ENCODE data around the gene TBCCD1.
A peak's percentile ranks its signal among the peaks of the same experiment; 100 is the strongest.
"Not testable (repeated sequence)": the region's sequence is repeated elsewhere in the genome, so short reads cannot be mapped to it uniquely, and the experiment has no call there.

Gene TBCCD1

GRCh38 chr3:186552408-186553031, 14.6 kb downstream of the TBCCD1 start:
- DNase-seq (ENCODE audit: low read depth in 3 of 3, low spot score in 1 of 3), result no peak

GRCh38 chr3:186551387-186551786, 15.8 kb downstream of the TBCCD1 start:
- no peak for DNase-seq (ENCODE audit: low read depth in 3 of 3, low spot score in 1 of 3)

- DNase-seq (ENCODE audit: low read depth in 3 of 3, low spot score in 1 of 3), result no peak
Observed at GRCh38 chr3:186549497-186549896, 17.6 kb downstream of the TBCCD1 start.

- no peak for DNase-seq (ENCODE audit: low read depth in 3 of 3, low spot score in 1 of 3)
Observed at GRCh38 chr3:186544281-186544680, 22.9 kb downstream of the TBCCD1 start, which contains the start of gene CRYGS. Gene CRYGS (minus strand): TSS chr3:186544380. CDS start chr3:186544326, 54 bp downstream.

GRCh38 chr3:186540835-186541226, 26.3 kb downstream of the TBCCD1 start:
- DNase-seq (ENCODE audit: low read depth in 3 of 3, low spot score in 1 of 3), result no peak

- DNase-seq (ENCODE audit: low read depth in 3 of 3, low spot score in 1 of 3), result peak; percentile 57 to 70 (median 67)
Observed at GRCh38 chr3:186540221-186540834, 26.8 kb downstream of the TBCCD1 start.

GRCh38 chr3:186538779-186539178, 28.4 kb downstream of the TBCCD1 start:
- no peak for DNase-seq (ENCODE audit: low read depth in 3 of 3, low spot score in 1 of 3)

GRCh38 chr3:186536883-186537844, 30.0 kb downstream of the TBCCD1 start:
- no peak for DNase-seq (ENCODE audit: low read depth in 3 of 3, low spot score in 1 of 3)

- no peak for DNase-seq (ENCODE audit: low read depth in 3 of 3, low spot score in 1 of 3)
Observed at GRCh38 chr3:186534113-186534669, 32.9 kb downstream of the TBCCD1 start.

- DNase-seq (ENCODE audit: low read depth in 3 of 3, low spot score in 1 of 3), result no peak
Observed at GRCh38 chr3:186532598-186533072, 34.5 kb downstream of the TBCCD1 start.

- not testable (repeated sequence) for DNase-seq (ENCODE audit: low read depth in 3 of 3, low spot score in 1 of 3)
Observed at GRCh38 chr3:186531694-186532093, 35.4 kb downstream of the TBCCD1 start.

- DNase-seq (ENCODE audit: low read depth in 3 of 3, low spot score in 1 of 3), result no peak
Observed at GRCh38 chr3:186530415-186530814, 36.7 kb downstream of the TBCCD1 start.

- DNase-seq (ENCODE audit: low read depth in 3 of 3, low spot score in 1 of 3), result no peak
Observed at GRCh38 chr3:186529201-186529999, 37.7 kb downstream of the TBCCD1 start.

GRCh38 chr3:186526256-186526606, 40.9 kb downstream of the TBCCD1 start:
- DNase-seq (ENCODE audit: low read depth in 3 of 3, low spot score in 1 of 3), result no peak

- DNase-seq (ENCODE audit: low read depth in 3 of 3, low spot score in 1 of 3), result no peak
Observed at GRCh38 chr3:186525369-186526255, 41.5 kb downstream of the TBCCD1 start.

GRCh38 chr3:186524616-186525015, 42.5 kb downstream of the TBCCD1 start:
- DNase-seq (ENCODE audit: low read depth in 3 of 3, low spot score in 1 of 3), result no peak

- DNase-seq (ENCODE audit: low read depth in 3 of 3, low spot score in 1 of 3), result no peak
Observed at GRCh38 chr3:186523434-186523833, 43.7 kb downstream of the TBCCD1 start.

GRCh38 chr3:186523022-186523421, 44.1 kb downstream of the TBCCD1 start:
- DNase-seq (ENCODE audit: low read depth in 3 of 3, low spot score in 1 of 3), result no peak

- no peak for DNase-seq (ENCODE audit: low read depth in 3 of 3, low spot score in 1 of 3)
Observed at GRCh38 chr3:186520957-186521842, 45.9 kb downstream of the TBCCD1 start.
